Cardiac muscle cell (in vitro differentiated cells and primary cell): ENCODE measurements around the gene FMNL1. TPM values are rescaled to one million over a fixed set of nuclear protein-coding genes. Genes with fewer than 3 reads are reported as not detected.

ENCODE experiments used
- DNase-seq, 2 donors: peaks; one replicate each; pipeline versions ENCODE4 v3.0.0 to v3.0.0-alpha.2; 2010 to 2017; ENCODE audit warnings: low read depth in 1 of 2, low spot score in 1 of 2
- H3K27ac ChIP-seq: fragments of 200-600 bp; sonication (generic); 2 replicates; pipeline ENCODE4 v1.5.1; 2016
- H3K27me3 ChIP-seq: fragments of 200-600 bp; sonication (generic); 2 replicates; pipeline ENCODE4 v1.6.0; 2016; ENCODE audit warnings: control low read depth
- H3K36me3 ChIP-seq: fragments of 200-600 bp; sonication (generic); 2 replicates; pipeline ENCODE4 v1.5.1; 2016; ENCODE audit warnings: control low read depth
- H3K4me1 ChIP-seq: fragments of 200-600 bp; sonication (generic); 2 replicates; pipeline ENCODE4 v1.8.1; 2017; ENCODE audit warnings: low read depth, mild to moderate bottlenecking, mixed run types
- H3K4me3 ChIP-seq: fragments of 200-600 bp; sonication (generic); 2 replicates; pipeline ENCODE4 v1.5.1; 2016; ENCODE audit warnings: mild to moderate bottlenecking
- H3K9me3 ChIP-seq: fragments of 200-600 bp; sonication (generic); 2 replicates; pipeline ENCODE4 v1.5.1; 2017; ENCODE audit warnings: low read depth, mild to moderate bottlenecking, control low read depth
- CTCF ChIP-seq: IDR thresholded peaks from 2 replicates; pipeline ENCODE4 v1.5.1; 2012; ENCODE audit warnings: low read depth, mild to moderate bottlenecking, low read length
- polyA plus RNA-seq: library from polyadenylated mRNA; unstranded; fragments of >200 nt; fragmentation: Nextera tagmentation; extraction: Ambion mirVana; gene quantifications from 2 replicates; pipeline ENCODE4 v1.2.1, GENCODE V29; 2016
- total RNA-seq: library from RNA; depleted of rRNA; stranded (reverse); fragments of >200 nt; gene quantifications from 2 replicates; pipeline ENCODE4 v1.2.3, GENCODE V29; 2016

FMNL1 gene
- total and polyA plus RNA-seq, 2 experiments from 2014 or later: 0.51 to 0.83 TPM

- H3K36me3 ChIP-seq: no peaks in the 10 kb centered on the region
- no peak overlapping the region for H3K4me3 ChIP-seq
- no peaks in the 10 kb centered on the region for H3K9me3 ChIP-seq
- H3K27me3 ChIP-seq: peaks cover 26% of the 10 kb centered on the region
- peak in 1 of 2 donors; percentile 55 for DNase-seq
- peak; percentile 23 for TF ChIP-seq CTCF
- H3K4me1 ChIP-seq: no peaks in the 10 kb centered on the region
- H3K27ac ChIP-seq: no peak overlapping the region
Observed at GRCh38 chr17:45234641-45235415, 13.1 kb downstream of the FMNL1 start.

- peak; percentile 90 for TF ChIP-seq CTCF
- Histone ChIP-seq H3K4me3 (no peak overlapping the region), H3K4me1 (no peaks in the 10 kb centered on the region), H3K27me3 (peaks cover 34% of the 10 kb centered on the region), H3K9me3 (no peaks in the 10 kb centered on the region), H3K36me3 (no peaks in the 10 kb centered on the region), H3K27ac (no peak overlapping the region)
- peak; percentile 84 to 87 for DNase-seq
Observed at GRCh38 chr17:45235416-45236281, 14.0 kb downstream of the FMNL1 start.

GRCh38 chr17:45236282-45236606, 14.6 kb downstream of the FMNL1 start:
- H3K4me3 ChIP-seq: no peak overlapping the region
- no peak for TF ChIP-seq CTCF
- peaks cover 40% of the 10 kb centered on the region for H3K27me3 ChIP-seq
- no peaks in the 10 kb centered on the region for H3K9me3 ChIP-seq
- DNase-seq: no peak
- no peaks in the 10 kb centered on the region for H3K36me3 ChIP-seq
- no peaks in the 10 kb centered on the region for H3K4me1 ChIP-seq
- no peak overlapping the region for H3K27ac ChIP-seq

GRCh38 chr17:45237686-45238085, 16.0 kb downstream of the FMNL1 start:
- Histone ChIP-seq H3K27ac (no peak overlapping the region), H3K36me3 (no peaks in the 10 kb centered on the region), H3K4me3 (no peak overlapping the region), H3K4me1 (no peaks in the 10 kb centered on the region), H3K27me3 (peaks cover 48% of the 10 kb centered on the region), H3K9me3 (no peaks in the 10 kb centered on the region)
- no peak for DNase-seq
- TF ChIP-seq CTCF: no peak

GRCh38 chr17:45238155-45238774, 16.6 kb downstream of the FMNL1 start:
- Histone ChIP-seq H3K27me3 (peaks cover 44% of the 10 kb centered on the region), H3K27ac (no peak overlapping the region), H3K4me3 (no peak overlapping the region), H3K36me3 (no peaks in the 10 kb centered on the region), H3K4me1 (no peaks in the 10 kb centered on the region), H3K9me3 (no peaks in the 10 kb centered on the region)
- no peak for TF ChIP-seq CTCF
- no peak for DNase-seq
